ENCODE results near the gene CAP1.
A peak's percentile ranks its signal among the peaks of the same experiment; 100 is the strongest.
"Not testable (repeated sequence)": the region's sequence is repeated elsewhere in the genome, so short reads cannot be mapped to it uniquely, and the experiment has no call there.

Gene CAP1

DNA sequence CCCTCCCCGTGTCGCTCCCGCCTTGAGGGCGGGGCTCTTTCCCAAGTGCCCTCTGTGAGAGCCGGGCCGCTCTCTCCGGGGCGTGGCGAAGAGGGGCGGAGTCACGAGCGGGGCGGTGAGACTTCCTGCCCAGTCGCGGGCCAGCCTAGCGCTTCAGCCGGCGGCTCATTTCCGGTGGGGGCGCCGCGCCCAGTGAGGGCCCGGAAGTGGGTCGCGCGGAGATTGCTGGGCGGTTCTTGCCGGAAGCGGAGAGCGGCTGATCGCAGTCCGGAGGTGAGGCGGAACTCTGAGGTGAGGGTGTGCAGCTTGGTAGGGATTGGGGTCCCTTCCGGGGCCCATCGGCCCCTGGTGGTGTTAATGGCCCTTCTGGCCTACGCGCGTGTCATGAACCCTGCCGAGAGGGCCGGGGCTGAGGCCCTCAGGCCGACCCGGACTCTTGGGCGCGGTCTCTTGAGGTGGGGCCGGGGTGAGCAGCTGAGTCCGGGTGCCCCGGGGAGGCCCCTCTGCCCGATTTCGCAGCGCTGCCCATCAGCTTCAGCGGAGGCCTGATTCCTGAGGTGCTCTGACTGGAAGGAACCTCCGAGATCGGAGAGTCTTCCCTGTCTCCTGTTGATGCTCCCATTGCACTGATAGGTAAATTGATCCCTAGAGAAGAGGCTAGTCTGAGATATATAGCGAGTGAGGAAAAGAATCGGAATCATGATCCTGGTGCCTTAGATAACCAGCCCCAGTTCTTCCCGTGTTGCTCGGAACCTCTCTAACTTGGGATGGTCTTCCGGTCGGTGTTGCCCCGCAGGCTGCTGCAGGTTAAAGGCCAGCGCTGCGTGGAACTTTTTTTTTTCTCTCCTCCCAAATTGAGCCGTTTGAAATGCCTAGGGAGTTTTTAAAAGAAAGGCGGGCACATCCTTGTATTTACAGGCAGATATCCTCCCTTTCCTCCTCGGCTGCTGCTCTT, at the start of gene CAP1:
TSS of gene CAP1 (plus strand) at position 219 of the 955 bp plus-strand sequence. CDS start 18,618 bp downstream, outside the sequence.
- DNase-seq = peak; percentile 100

DNA sequence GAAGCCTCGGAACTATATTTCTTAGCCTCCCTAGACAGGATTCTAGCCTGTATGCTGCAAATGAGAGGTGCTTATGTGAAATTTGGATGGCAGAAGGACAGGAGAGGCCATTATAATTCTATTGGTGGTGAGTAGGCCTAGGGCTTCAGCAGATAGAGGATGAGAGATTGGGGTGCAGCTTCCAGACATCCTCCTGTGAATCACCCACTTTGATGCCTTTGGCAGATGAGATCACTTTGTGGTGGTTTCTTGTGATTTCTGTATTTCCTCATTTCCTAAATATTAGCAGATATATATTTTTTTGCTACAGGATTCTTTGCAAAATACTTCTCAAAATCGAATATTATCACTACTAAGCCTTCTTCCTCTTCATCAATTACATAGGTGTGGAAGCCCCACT, 48.3 kb upstream of the CAP1 start:
- no peak for DNase-seq

DNA sequence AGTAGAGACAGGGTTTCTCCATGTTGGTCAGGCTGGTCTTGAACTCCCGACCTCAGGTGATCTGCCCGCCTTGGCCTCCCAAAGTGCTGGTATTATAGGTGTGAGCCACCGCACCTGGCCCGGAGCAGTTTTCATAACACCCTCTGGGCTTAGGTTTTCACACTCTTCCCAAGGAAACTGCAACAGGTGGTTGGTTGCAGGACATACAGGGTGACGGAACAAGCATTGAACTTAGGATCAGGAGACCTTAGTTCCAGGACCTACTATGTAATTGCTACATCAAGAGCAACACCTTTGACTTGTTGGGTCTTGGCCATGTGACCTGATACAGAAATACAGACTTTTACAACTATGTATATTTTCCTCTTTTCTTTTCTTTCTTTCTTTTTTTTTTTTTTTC, 47.6 kb upstream of the CAP1 start:
- no peak for DNase-seq

GRCh38 chr1:39995973-39996393, 44.5 kb upstream of the CAP1 start:
- DNase-seq = no peak

DNA sequence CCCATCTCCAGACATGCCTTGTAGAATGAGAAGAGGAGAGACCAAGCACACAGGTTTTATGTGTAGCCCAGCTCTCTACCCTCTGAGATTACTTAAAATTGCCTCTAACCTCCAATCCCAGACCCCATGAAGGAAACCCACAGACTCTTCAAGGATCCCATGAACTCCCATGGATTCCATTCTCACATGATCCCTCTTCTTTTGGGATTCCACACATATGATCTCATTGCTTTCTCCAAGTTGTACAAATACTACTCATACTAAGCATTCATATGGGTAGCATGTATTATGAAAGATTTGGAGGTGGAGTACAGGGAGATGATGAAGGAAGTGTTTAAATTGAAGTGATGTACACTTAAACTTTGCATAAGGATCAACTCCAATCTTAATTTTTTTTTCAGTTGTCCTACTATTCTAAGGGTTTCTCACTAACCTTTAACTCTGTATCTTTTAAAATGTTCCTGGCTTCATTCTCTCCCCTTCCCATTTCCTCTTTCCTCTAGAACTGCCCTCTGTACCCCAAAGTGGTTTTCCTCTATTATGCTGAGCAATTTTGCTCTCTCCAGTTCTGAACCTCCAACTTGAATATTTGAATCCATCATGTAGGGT, 44.0 kb upstream of the CAP1 start:
- no peak for DNase-seq

GRCh38 chr1:40001456-40001855, 39.1 kb upstream of the CAP1 start:
- no peak for DNase-seq

GRCh38 chr1:40003156-40004093, 37.1 kb upstream of the CAP1 start:
- DNase-seq = no peak

- DNase-seq = no peak
Observed at GRCh38 chr1:40004857-40005256, 35.7 kb upstream of the CAP1 start.

DNA sequence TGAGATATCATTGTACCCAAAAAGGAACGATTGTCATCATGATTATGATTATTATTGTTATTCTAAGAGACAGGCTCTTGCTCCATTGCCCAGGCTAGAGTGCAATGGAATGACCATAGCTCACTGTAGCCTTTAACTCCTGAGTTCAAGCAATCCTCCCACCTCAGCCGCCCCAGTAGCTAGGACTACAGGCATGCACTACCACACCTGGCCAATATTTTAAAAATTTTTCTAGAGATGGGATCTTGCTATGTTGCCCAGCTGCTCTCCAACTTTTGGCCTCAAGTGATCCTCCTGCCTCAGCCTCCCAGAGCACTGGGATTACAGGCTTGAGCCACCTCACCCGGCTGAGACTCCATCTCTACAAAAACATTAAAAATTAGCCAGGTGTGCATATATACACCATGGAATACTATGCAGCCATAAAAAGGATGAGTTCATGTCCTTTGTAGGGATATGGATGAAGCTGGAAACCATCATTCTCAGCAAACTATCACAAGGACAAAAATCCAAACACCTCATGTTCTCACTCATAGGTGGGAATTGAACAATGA, 33.0 kb upstream of the CAP1 start:
- not testable (repeated sequence) for DNase-seq

- no peak for DNase-seq
Observed at GRCh38 chr1:40011198-40011597, 29.3 kb upstream of the CAP1 start.

- DNase-seq = peak; percentile 65
Observed at GRCh38 chr1:40014253-40014706, 26.2 kb upstream of the CAP1 start.

DNA sequence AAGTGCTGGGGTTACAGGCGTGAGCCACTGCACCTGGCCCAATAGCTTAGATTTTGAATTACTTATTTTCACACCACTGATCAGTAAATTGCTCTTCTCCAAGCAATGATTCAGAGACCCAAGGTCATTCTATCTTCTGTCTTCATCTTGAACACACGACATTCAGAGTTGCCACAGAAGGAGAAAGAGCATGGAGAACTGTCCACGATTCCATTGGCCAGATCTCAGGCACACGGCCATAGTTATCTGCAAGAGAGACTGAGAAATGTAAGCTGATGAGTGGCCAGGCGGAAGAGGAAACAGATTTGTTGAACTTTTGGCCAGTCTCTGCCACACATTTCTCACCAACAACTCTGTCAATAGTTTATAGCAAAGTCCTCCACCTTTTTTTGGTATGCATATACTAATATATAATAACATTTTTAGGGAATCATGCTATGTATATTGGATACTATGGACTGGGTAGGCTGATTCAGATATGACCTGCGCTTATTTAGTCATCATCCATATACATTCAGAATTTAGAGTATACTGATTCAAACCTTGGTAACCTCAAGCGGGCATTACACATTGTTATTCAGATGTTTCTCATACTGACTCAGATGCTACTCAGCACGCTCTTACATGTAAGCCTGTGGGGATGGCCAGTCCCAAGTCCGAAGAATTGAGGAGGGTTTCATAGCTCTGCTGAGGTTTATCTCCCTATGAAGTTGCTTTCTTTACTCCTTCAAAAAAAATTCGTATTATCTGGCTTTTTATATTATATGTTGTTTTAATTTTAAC, 25.5 kb upstream of the CAP1 start:
- no peak for DNase-seq

DNA sequence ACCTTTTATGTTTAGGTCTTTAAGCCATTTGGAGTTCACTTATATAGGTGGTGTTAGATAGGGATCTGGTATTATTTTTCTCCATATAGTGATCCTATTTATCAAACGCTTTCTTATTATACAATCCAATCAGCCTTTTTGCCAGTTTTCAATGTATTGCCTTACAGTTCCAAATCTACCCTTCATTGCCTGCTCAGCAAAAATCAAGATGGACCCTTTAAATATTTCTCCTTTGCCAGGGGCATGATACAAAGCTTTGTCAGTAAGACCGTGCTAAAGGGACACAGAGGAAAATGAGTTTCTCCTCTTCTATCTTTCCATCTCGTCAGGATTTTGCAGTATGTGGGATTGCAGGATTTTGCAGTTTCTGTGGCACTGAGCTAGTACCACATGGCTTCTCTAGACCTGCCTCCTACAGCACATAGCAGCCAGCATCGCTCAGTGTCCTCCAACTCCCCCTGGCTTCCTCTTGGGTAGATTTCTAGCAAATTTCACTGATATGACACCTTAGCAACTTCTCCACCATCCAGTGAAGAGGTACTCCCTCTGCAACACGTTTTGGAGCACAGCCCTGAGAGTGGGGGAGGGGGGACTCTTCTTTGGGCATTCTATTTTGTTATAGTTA, 22.5 kb upstream of the CAP1 start:
- DNase-seq = no peak

DNA sequence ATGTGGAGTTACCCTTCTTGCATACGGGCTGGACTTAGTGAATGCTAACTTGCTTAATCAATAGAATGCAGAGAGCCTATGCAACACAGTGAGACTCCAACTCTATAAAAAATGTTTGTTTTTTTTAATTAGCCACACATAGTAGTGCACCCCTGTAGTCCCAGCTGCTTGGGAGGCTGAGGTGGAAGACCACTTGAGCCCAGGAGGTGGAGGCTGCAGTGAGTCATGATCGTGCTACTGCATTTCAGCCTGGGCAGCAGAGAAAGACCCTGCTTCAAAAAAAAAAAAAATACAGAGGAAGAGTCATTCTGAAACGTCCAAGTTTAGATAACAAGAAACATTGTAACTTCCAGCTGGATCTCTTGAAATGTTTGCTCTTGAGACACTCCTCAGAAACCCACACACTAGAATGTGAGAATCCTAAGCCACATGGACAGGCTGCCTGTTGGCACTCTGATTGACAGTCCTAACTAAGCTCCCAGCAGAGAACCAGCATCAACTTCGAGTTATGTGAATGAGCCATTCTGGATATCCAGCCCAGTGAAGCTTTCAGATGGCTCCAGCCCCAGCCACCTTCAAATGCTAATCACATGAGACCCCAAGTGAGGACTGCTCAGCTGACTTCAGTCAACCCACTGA, 20.0 kb upstream of the CAP1 start:
- no peak for DNase-seq

- DNase-seq = no peak
Observed at GRCh38 chr1:40023379-40023944, 17.1 kb upstream of the CAP1 start.

- DNase-seq = no peak
Observed at GRCh38 chr1:40024671-40025070, 15.9 kb upstream of the CAP1 start.

DNA sequence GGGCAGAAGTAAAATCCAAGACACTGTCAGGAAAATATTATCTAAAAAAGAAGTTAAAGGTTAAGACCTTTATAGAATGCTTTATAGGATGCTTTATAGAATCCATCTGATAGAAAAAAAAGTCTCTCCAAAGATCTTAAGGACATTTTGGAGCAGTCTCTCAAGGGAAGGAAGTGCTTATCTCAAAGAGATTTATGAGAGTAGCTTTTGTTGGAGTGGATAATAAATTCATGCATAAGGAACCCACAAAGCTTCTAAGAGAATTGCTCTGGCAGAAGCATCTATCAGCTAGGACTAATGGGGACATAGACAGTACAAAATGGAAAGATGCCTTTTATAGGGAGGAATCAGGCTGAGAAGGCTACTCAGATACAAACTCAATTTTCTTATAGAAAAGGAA, 12.9 kb upstream of the CAP1 start:
- no peak for DNase-seq

- no peak for DNase-seq
Observed at GRCh38 chr1:40029608-40030007, 10.9 kb upstream of the CAP1 start.

DNA sequence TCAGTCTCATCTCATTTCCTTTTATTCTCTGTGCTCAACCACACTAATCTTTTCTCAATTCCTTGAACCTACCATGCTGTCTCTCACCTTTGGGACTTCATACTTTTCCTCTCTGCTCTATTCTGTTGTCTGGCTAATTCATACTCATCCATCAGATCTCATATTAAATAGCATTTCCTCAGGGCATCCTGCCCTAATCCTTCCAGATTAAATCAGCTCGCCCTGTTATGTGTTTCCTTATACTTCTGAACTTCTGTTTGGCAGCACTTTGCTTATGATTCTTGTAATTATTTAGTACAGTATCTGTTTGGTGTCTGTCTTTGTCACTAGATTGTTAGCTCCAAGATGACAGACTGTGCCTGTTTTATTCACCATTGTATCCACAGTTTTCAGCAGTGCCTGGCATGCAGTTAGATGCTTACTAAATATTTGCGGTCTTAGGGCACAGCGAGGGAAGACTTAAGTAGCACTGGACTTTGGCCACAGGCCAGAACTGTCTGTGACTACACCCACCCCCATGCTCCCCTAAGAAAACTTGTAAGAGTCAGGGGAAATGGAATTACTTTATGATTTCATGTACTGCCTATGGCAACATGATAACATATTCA, 9.9 kb upstream of the CAP1 start:
- DNase-seq = no peak
